CD4-positive, alpha-beta T cell treated with Interleukin-17A for 4 hours (primary cell): Measurements from ENCODE around the gene TSPAN10.
A peak's percentile ranks its signal among the peaks of the same experiment; 100 is the strongest.

Experiments
- DNase-seq: peaks from one replicate; pipeline ENCODE4 v3.0.0-alpha.2; 2020; ENCODE audit warnings: mixed read lengths

Gene TSPAN10

GRCh38 chr17:81665205-81666091, 28.5 kb downstream of the TSPAN10 start:
- DNase-seq: peak; percentile 39

GRCh38 chr17:81666092-81666341, 29.0 kb downstream of the TSPAN10 start:
- peak; percentile 43 for DNase-seq

DNA sequence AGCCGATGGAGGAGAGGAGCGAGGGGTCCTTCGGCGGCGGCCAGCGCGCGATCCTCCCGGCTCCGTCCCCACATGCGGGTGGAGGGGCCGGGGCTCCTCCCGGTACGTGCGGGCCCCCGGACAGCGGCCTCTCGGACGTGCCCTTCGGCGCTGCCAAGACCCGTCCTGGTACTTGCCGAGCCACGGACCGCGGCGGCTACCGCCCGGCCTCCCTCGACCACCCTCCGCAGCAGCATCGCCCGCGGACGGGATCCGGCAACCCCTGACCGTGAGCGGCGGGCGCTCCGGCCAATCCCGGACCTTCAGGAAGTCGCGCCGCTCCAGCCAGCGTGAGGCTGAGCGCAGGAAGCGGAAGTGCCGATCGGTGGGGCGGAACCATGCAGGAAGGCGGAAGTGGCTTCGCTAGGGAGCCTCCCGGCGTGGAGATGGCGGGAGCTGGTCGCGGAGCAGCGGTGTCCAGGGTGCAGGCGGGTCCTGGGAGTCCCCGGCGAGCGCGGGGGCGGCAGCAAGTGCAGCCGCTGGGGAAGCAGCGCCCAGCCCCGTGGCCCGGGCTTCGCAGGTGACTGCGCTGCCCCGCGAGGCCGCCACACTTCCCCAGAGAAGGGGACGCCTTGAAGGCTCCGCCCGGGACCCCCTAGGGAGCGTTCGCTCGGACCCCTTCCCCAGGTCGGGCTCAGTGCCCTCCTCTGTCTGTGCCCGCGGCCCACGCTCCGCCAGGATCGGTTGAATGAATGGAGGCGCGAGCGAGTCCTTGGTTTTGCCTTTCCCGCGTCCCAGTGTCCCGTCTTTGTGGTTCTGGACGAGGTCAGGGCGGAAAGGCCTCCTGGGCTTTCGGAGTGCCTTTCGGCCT, 29.6 kb downstream of the TSPAN10 start, which contains the start of the genes CCDC137 and OXLD1:
Gene CCDC137, plus strand, starts transcription at position 396 of the 850 bp plus-strand sequence. Its CDS starts 30 bp downstream, at position 426.
Gene OXLD1, minus strand, starts transcription at position 264 of the 850 bp plus-strand sequence. Its CDS starts 28 bp downstream, at position 236.
- DNase-seq: peak; percentile 95

DNA sequence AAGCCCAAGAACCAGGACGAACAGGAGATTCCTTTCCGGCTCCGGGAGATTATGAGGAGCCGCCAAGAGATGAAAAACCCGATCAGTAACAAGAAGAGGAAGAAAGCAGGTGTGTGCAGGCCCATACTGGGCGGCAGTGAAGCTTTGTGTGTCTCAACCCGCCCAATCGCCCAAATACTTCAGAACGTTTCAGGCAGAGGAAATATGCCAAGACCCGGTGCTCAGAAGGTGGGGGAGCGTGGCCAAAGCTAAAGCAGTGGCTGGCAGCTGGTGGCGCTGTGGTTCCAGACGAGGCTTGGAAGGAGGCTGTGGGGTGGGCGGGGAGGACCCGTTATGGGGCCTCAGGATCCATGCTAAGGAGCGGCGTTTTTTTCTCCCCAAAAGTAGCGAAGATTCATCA, 30.8 kb downstream of the TSPAN10 start:
- peak; percentile 15 for DNase-seq

DNA sequence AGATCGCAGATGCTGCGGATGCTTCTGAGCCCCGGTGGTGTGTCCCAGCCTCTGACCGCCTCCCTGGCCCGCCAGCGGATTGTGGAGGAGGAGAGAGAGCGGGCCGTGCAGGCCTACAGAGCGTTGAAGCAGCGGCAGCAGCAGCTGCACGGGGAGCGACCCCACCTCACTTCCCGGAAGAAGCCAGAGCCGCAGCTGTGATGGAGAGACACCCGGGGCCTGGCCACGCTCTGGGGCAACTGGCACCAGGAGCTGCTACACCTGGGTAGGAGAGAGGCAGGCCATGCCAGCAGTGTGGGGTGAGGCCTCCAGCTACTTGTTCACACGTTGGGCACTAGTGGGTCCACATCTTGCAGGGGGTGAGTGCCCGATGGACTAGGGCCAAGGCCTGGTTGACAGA, 35.5 kb downstream of the TSPAN10 start:
- no peak for DNase-seq

- no peak for DNase-seq
Measured at GRCh38 chr17:81672954-81673353, 36.0 kb downstream of the TSPAN10 start.

DNA sequence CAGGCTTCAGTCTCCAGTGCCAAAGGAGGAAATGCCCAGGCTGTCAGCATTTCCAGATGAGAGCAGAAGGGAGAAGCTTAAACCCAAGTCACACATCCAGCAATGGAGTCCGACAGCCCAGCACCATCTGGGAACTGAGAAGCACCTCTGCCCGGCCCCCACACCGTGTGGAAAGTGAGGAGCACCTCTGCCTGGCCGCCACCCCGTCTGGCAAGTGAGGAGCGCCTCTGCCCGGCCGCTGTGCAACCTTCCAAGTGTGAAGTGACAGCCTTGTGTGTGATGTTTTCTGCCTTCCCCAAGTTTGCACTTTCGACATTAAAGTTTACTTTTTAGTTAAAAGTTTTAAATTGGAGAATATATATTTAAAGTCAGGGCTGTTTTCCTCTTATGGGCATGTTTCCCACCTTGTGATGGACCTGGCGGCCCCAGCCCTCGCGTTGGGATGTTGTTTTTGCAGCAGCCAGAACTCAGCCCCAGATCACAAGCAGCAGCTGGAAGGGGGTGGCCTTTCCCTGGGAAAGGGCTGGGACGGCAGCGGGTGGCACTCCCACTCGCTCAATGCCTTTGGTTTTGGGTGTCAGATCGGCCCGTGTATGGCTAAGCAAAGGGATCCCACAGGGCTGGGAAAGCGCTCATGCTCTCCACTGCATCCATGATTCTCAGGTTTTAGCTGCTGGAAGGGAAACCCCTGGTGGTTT, 36.7 kb downstream of the TSPAN10 start:
- DNase-seq: no peak

DNA sequence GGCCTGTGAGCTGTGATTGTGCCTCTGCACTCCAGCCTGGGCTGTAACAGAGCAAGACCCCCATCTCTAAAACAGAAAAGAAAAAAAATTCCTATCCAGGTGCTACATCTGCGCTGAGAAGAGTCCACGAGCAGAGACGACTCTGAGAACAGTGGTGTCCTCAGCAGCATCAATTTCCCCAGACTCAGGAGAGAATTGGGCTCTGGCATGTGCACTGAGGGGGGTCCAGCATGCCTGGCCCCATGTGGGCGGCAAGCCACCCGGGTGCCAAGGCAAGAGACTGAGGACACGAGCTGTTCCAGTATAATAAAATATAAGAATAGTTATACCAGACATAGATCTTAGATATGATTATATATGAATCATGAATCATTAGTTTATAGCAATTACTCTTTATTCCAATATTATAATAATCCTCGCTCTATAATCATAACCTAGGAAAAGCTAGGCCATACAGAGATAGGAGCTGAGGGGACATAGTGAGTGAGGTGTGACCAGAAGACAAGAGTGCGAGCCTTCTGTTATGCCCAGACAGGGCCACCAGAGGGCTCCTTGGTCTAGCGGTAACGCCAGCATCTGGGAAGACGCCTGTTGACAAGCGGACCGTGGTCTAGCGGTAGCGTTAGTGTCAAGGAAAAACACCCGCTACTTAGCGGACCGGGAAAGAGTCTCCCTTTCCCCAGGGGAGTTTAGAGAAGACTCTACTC, 38.7 kb downstream of the TSPAN10 start:
- peak; percentile 20 for DNase-seq

DNA sequence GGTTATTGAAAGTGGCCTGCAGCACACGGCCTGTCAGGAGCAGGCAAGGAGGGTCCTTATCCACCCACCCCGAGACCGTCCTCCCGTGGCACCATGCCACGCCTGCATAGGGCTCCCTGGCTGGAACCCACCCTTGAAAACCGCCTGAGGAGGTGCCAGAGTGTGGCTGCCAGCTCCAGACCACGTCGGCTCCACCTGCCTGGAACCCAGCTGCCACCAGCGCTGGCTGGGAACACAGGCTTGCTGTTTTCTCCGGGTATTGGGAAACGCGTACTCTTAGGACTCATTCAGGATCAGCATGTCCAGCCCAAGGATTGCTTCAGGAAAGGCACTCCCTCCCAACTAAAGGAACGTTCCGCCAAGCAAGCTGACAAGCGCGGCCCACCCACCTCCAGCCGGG, 39.9 kb downstream of the TSPAN10 start:
- no peak for DNase-seq

DNA sequence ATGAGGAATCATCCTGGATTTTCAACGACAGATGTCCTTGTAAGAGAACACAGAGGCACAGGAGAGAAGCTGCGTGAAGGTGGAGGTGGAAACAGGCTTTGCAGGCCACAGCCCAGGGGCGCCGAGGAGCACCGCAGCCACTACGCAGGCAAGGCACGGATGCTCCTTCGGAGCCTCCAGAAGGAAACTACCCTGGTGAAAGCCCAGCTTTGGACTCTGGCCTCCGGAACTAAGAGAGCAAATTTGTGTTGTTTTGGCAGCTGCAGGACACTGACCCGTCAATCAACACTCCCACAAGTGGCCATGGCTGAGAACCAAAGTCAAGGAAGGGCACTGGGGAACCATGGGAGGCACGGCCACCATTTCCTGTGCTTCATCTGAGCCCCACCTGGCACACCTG, 43.2 kb downstream of the TSPAN10 start:
- DNase-seq: no peak

DNA sequence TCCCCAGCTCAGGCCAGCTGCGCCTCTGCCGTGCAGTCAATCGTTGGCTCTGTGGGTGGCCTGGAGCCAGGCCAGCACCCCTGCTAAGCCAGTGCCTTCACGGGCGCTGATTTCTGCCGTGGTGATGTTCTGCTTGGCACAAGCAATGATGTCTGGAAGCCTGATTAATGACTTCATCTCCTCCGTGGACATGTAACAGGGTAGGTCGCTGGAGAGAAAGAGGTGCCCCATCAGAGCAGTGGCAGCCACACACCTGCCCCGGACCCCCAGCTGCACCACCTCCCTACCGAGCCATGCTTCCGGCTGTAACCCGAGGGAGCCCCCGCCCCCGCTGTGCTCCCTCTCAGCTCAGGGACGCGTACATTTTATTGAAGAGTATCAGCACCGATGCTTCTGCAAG, 44.7 kb downstream of the TSPAN10 start:
- DNase-seq: no peak

DNA sequence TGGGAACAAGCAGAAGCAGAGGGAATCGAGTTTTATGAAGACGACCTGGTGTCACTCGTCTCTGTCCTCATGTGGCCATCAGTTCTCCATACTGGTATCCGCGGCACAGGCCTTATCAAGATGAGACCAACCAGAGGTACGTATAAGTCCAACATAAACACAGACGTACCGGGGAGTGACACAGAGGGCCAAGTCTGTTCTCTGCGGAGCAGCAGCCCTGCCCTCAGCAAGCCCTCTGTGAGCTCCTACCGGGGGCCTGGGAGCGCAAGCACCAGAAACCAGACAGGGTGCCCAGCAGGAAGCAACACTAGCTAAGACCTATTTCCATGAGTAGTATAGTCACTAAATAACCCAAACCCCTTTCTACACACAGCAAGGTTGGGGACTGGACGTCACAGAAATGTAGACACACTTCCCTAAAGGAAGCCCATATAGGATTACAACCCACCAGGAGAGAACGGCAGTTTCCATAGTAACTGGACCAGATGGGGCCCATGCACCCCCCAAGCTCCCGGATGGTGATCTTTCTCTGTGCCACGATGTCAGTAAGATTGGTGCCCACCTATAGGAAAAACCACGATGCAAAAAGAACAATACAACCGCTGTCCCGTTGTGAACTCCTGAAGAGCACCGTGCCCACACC, 45.7 kb downstream of the TSPAN10 start:
- DNase-seq: no peak

DNA sequence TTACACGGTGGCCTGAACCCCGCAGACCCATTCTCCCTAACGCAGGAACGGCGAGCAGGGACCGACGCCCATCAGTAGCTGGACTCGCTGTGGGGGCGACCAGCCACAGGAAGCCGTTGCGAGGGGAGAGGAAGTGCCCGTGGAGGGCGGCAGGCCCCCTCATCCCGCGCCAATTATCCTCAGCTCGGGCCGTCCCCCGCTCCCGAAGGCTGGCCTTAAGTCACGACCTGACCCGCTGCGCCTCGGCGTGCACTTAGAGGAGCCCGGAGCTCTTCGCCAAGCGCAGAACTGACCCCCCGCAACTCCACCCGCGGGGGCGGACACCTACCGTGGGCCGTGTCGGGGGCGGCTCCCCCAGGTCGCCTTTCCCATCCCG, 46.2 kb downstream of the TSPAN10 start:
- peak; percentile 13 for DNase-seq

DNA sequence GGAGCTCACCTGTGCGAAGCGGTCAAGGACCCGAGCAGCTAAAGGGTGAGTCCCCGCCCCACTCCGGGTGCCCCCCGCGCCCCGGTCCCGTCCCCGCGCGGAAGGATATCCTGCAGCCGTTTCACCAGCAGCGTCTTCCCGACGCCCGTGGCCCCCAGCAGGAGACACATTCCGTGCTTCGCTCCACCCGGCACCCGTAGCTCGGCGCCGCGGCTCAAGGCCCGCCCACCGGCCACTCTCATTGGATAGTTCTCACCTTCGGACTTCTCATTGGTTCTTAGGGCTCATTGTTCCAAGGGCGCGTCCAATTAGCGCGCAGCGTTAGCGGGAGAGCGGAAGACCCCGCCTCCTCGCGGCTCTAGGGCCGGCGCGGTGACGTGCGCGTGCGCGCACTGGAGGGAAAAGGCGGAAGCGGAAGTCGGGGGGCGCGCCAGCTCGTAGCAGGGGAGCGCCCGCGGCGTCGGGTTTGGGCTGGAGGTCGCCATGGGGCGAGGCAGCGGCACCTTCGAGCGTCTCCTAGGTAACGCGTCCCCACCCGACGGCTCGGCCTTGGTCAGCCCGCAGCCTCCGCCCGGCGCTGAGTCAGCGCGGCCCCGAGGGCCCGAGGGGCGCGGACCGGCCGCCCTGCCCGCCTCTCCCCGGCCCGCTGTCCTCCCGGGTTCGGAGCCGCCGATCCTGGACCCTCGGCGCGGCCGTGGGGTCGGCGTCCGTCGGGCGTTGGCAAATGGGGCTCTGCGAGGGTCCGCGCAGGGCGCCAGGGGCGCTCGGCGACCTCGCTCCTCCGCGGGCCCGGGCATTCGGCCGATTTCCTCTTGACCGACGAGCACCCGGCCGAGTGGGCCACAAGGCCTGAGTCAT, 46.8 kb downstream of the TSPAN10 start, which contains the start of the genes ARL16 and HGS:
Gene ARL16, minus strand, starts transcription at position 214 of the 858 bp plus-strand sequence. Its CDS starts 44 bp downstream, at position 170.
Gene HGS, plus strand, starts transcription at position 428 of the 858 bp plus-strand sequence. Its CDS starts 56 bp downstream, at position 484.
- DNase-seq: peak; percentile 97

DNA sequence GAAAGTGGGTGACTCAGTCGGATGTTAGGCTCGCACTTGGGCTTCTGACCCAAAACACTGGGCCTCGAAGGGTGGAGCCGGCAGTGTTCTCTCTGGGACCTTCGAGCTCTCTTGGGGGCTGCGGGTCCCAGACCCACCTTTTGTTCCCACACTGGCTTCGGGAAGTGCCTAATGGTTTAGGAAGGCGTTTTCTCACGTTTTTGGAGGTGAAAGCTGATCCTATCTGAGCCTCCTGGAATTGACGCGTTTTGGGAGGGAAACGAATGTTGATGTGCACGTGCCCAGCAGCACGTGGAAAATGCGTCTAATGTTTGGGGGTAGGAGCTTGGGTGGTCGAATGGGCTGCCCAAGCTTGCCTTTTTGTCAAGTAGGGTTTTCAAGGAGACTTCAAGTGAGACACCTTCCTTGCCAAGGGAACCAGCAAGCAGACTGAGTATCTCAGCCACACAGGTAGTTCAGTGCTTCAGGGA, 47.5 kb downstream of the TSPAN10 start:
- peak; percentile 28 for DNase-seq

GRCh38 chr17:81685108-81685507, 48.1 kb downstream of the TSPAN10 start:
- peak; percentile 41 for DNase-seq

DNA sequence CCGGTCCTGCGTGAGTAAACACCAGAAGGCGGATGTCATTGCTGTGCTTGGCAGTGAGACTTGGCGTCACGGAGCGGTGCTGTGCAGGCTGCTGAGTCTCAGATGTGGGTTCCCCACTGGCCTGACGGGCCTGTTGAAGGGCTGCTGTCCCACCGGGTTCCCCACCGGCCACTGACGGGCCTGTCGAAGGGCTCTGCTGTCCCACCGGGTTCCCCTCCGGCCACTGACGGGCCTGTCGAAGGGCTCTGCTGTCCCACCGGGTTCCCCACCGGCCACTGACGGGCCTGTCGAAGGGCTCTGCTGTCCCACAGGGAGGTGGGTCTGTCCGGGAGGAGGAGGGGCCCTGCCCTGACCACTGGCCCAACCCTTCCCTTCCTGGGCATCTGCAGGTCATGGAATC, 49.6 kb downstream of the TSPAN10 start:
- DNase-seq: no peak

DNA sequence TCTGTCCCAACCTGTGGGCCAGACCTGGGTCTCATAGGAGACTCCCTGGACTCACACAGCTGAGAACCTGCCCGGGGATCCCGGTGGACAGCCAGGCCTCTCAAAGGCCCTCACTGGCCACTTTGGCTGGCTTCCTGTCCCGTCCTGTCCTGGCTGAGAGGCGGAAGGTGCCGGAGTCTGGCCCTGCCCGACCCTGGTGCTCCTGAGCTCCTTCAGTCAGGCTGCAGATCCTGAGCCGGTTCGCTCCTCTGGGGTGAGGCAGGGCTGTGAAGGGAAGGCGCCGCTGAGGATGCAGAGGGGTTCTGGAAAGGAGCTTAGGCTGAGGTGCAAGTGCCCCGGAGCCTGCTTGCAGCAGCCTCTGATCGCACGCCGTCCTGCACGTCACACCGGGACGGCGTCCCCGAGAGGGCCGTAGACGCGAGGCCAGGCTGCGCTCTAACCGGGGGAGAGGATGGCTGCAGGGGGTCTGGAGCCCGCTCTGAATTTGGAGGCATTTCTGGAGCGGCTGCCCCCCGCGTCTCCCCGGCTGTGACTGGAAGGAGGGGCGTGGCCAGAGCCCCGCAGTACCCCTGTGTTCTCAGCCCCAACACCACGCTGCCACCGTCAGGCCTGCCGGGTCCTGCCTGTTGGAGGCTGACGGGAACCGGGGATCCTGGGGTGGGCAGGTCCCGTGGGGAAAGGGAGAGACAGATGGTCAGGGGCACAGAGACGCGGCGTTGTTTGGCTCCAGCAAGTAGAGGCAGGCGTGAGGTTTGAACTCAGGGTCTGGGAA, 51.0 kb downstream of the TSPAN10 start:
- DNase-seq: no peak

DNA sequence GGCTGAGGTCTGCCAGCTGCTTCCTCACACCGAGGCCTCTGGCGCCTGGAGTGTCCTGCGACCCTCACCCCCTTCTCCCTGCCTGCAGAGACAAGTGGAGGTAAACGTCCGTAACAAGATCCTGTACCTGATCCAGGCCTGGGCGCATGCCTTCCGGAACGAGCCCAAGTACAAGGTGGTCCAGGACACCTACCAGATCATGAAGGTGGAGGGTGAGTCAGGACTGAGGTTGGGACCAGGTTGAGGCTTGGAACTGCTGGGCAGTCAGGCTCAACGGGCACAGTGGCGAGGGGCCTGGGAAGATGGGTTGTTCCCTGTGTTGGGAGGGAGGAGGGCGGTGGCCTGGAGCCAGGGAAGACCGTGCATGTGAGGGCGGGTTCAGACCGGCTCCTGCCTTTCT, 51.6 kb downstream of the TSPAN10 start:
- no peak for DNase-seq

- DNase-seq: no peak
Measured at GRCh38 chr17:81690066-81690465, 53.1 kb downstream of the TSPAN10 start.
